Stimulated activated CD4-positive, alpha-beta T cell treated with anti-CD3 and anti-CD28 coated beads, Interleukin-1b, Interleukin-23, amount 100 ng/mL, for 4 hours (primary cell): ENCODE results near the gene NHLRC1.

Experiments
- DNase-seq, 2 donors: peaks; one replicate each; pipeline ENCODE4 v3.0.0-alpha.2; 2020; ENCODE audit warnings: low read depth in 2 of 2

The NHLRC1 gene

GRCh38 chr6:18087396-18088165, 34.9 kb downstream of the NHLRC1 start:
- no peak for DNase-seq

GRCh38 chr6:18081025-18081668, 41.3 kb downstream of the NHLRC1 start:
- DNase-seq: no peak

GRCh38 chr6:18080544-18080943, 41.9 kb downstream of the NHLRC1 start:
- DNase-seq: no peak

GRCh38 chr6:18078866-18079265, 43.6 kb downstream of the NHLRC1 start:
- DNase-seq: no peak

- no peak for DNase-seq
These were observed 46.2 kb downstream of the NHLRC1 start for GRCh38 chr6:18076231-18076630.

GRCh38 chr6:18072841-18073240, 49.6 kb downstream of the NHLRC1 start:
- DNase-seq: no peak

GRCh38 chr6:18070486-18070885, 52.0 kb downstream of the NHLRC1 start:
- DNase-seq: no peak
